SH-SY5Y (cell line): ENCODE data around the gene FBXW4.

Experiments used
- GATA2 ChIP-seq: IDR thresholded peaks from 2 replicates; pipeline ENCODE4 v1.6.1; 2011; ENCODE audit warnings: mild to moderate bottlenecking, low read depth, low read length
- GATA3 ChIP-seq: IDR thresholded peaks from 2 replicates; pipeline ENCODE4 v1.6.1; 2011; ENCODE audit warnings: low read depth, mild to moderate bottlenecking, low read length, moderate library complexity

The FBXW4 gene

GRCh38 chr10:101619983-101620382 is 75.0 kb downstream of the FBXW4 start:
- TF ChIP-seq GATA2 = no peak
- TF ChIP-seq GATA3 = no peak

GRCh38 chr10:101618871-101619270 is 76.1 kb downstream of the FBXW4 start:
- TF ChIP-seq GATA3 = no peak
- no peak for TF ChIP-seq GATA2

GRCh38 chr10:101617824-101618568 is 77.0 kb downstream of the FBXW4 start:
- TF ChIP-seq GATA3 (no peak), GATA2 (no peak)

GRCh38 chr10:101617102-101617823 is 77.7 kb downstream of the FBXW4 start:
- TF ChIP-seq GATA3 = no peak
- no peak for TF ChIP-seq GATA2

GRCh38 chr10:101616415-101617101 is 78.4 kb downstream of the FBXW4 start:
- TF ChIP-seq GATA3 (no peak), GATA2 (peak; percentile 58; the same call in 1 of the 2 replicates)

GRCh38 chr10:101615525-101616116 is 79.3 kb downstream of the FBXW4 start:
- TF ChIP-seq GATA3 (no peak), GATA2 (no peak)

- no peak for TF ChIP-seq GATA2
- TF ChIP-seq GATA3 = no peak
Observed at GRCh38 chr10:101614663-101615524, 80.1 kb downstream of the FBXW4 start.

GRCh38 chr10:101613646-101614045 is 81.3 kb downstream of the FBXW4 start:
- TF ChIP-seq GATA3 = no peak
- no peak for TF ChIP-seq GATA2

GRCh38 chr10:101612872-101613271 is 82.1 kb downstream of the FBXW4 start:
- TF ChIP-seq GATA3 = no peak
- no peak for TF ChIP-seq GATA2

GRCh38 chr10:101612086-101612485 is 82.9 kb downstream of the FBXW4 start:
- no peak for TF ChIP-seq GATA3

GRCh38 chr10:101611096-101611905 is 83.7 kb downstream of the FBXW4 start:
- TF ChIP-seq GATA3 (no peak), GATA2 (no peak)

- TF ChIP-seq GATA3 = no peak
- TF ChIP-seq GATA2 = no peak
Observed at GRCh38 chr10:101609481-101609880, 85.5 kb downstream of the FBXW4 start.

GRCh38 chr10:101607124-101607523 is 87.8 kb downstream of the FBXW4 start:
- TF ChIP-seq GATA3 = no peak
- no peak for TF ChIP-seq GATA2
